Middle frontal gyrus (tissue), 1 donor: Measurements from ENCODE around the gene PRM2.

ENCODE experiments used
- DNase-seq: peaks from one replicate; pipeline ENCODE4 v3.0.0-alpha.2; 2015; ENCODE audit warnings: low spot score; ENCODE audit errors: extremely low spot score

The PRM2 gene

DNA sequence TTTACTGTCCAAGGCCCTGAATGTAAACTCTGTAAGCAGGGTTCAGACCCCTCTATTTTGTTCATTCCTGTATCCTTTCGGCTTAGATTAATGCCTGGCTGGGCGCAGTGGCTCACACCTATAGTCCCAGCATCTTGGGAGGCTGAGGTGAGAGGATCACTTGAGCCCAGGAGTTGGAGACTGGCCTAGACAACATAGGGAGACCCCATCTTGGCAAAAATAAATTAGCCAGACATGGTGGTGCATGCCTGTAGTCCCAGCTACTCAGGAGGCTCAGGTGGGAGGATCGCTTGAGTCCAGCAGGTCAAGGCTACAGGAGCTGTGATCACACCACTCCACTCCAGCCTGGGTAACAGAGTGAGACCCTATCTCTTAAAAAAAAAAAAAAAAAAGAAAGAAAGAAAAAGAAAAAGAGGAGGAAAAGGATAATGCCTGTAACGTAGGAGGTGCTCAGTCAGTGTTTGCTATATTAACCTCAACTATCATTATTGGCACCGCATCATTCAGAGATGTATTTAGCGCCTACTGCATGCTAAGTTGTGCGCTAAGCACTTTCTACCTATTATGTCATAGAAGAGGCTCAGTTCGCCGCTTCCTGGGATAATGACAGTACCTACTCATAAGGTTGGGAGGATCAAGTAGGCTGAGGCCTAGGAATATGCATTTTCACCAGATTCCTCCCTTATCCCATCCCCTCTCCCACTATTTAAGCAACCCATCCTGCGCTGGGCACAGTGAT lies 25.3 kb downstream of the PRM2 start:
- DNase-seq, result no peak

DNA sequence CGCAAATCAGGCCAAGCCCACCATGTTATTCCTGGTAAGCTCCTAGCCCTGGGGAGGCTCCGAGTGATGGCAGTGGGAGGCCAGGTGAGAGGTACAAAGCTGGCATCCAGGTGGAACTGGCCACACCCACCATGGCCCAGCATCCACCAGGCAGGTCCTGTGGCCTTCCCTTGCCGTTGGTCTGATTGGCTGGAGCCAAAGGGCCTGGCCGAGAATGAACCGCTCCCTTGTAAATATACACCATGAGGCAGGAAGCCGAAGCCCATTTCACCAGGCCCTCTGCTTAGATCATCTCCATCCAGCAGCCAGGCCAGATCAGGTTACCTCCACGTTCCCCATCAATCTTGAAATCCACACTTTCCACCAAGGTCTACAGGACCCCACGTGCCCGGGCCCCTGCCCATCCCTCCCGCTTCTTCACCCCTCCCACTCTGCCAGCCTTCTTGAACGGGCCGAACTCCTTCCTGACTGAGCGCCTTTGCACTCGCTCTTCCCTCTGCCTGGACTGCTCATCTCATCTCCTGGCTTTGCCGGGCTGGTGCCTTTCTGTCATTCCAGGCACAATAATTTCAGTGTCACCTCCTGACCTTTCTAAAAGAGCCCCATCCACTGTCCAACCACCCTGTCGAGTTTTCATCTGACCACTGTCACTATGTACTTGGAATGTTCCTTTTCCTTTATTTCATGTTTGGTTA lies 26.0 kb downstream of the PRM2 start:
- no peak for DNase-seq

DNA sequence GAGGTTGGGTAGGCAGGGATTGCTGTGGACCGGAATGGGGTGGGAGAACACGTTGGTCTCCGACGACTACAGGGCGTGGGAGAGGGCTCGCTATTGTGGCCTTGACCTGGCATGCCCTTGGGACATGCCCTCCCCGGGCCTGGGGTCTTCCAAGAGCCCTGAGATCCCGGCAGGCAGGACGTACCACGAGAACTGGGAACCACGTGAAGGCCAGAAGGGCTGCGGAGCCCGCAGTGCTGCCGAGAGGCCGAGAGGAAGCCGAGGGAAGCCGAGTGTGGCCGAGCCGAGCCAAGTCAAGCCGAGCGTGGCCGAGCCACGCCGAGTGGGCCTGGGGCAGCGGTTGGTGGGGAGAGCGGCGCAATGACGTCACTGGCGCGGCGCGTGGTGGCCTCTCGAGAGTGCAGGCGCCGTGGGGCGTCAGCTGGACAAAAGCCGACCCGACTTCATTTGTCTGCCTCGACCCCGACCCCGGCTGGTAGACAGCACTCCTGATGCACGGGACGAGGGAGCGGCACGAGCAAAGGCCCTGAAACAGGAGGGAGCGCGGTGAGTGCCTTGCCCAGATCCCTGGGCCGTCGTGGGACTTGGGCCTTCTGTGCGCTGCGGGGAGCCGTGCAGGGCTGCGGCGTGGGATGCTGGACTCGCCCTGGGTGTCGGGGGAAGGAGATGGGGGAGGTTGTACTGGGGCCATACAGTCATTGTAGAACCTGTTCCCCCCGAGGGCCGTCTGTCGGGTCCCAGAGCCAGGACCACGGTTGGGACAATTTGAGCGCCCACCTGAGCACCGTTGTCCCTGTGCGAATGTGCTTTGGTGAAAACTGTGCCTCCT lies 26.8 kb downstream of the PRM2 start:
- DNase-seq, result no peak

DNA sequence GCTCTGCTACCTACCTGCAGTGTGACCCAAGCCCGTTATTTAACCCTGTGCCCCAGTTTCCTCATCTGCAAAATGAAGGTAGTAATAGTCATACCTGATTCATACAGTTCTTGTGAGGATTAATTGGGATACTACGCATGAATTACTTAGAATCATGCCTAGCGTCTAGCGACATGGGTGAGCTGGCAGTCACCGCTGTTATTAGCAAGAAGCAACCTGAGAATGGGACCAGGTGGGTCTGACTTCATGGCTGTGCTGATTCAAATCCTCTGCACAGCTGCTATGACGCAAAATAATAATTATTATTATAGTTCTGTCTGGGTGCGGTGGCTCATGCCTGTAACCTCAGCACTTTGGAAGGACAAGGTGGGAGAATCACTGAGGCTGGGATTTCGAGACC lies 28.1 kb downstream of the PRM2 start:
- DNase-seq, result no peak

DNA sequence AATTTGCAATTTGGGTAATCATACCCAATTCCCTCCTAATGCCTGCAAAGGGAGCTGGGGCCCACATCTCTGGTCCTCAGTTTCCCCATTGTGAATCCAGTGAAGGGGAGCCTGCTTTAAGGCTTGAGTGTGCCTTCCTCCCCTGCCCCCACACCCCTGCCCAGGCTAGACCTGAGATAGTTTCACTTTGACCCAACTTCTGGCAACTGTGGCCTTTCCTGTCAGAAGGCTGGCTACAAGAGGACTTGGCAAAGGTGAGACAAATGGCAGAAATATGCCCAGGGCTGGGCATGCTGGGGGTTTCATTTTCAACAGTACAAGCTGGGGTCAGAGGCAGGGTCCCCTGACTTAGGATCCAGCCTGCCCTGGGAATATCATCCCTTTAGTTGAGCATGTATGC lies 30.3 kb downstream of the PRM2 start:
- no peak for DNase-seq

DNA sequence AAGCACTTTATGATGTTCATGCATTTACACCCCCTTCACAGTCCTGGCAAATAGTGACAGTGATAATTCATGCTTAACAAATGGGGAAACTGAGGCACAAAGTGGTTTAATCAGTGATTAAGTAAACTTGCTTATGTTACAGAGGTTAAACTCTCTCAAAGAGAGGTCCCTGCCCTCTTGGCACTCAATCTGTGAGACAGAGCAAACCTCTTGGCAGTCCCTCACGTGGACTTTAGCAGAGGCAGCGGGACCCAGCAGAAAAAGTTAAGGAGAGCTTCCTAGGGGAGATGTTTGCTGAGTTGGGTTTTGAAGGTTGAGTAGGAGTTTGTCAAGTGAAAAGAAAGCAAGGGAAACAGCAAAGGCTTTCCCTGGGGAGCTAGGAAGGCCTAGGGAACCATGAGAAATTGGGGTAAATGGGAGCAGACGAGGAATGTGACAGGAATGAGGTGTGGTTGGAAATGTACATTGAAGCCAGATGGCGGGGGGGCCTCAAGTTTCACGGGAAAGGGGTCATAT lies 31.0 kb downstream of the PRM2 start:
- no peak for DNase-seq

DNA sequence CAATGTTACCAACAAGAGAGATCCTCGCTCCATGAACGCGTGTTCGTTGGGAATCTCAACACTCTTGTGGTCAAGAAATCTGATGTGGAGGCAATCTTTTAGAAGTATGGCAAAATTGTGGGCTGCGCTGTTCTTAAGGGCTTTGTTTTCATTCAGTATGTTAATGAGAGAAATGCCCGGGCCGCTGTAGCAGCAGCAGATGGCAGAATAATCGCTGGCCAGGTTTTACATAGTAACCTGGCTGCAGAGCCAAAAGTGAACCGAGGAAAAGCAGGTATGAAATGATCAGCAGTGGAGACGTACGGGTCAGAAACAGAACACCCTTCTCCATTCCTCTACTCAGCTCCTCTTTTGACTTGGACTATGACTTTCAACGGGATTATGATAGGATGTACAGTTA lies 33.6 kb downstream of the PRM2 start:
- DNase-seq, result no peak

DNA sequence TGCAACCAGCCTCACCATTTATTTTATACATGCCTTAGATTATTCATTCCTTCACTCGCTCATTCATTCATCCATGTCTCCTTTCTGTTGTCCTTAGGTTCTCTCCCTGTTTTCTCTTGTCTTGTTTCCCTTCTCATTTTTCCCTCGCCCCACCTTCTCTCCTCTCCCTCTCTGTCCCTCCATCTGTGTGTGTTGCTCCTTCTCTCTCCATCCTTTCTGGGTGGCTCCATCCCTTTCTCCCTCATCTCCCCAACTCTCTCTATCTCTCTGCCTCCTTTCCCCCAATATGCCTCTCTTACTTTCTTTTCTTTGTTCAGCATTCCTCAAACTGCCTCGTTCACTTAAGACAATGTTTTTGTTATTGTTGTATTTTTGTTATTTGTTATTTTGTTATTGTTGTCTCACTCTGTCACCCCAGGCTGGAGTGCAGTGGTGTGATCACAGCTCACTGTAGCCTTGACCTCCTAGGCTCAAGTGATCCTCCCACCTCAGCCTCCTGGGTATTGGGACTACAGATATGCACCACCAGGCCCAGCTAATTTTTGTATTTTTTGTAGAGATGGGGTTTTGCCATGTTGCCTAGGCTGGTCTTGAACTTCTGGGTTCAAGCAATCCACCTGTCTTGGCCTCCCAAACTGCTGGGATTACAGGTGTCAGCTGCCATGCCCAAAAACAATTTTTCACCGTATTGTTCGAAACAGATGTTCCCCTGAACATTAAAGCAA lies 34.6 kb downstream of the PRM2 start:
- DNase-seq, result no peak

DNA sequence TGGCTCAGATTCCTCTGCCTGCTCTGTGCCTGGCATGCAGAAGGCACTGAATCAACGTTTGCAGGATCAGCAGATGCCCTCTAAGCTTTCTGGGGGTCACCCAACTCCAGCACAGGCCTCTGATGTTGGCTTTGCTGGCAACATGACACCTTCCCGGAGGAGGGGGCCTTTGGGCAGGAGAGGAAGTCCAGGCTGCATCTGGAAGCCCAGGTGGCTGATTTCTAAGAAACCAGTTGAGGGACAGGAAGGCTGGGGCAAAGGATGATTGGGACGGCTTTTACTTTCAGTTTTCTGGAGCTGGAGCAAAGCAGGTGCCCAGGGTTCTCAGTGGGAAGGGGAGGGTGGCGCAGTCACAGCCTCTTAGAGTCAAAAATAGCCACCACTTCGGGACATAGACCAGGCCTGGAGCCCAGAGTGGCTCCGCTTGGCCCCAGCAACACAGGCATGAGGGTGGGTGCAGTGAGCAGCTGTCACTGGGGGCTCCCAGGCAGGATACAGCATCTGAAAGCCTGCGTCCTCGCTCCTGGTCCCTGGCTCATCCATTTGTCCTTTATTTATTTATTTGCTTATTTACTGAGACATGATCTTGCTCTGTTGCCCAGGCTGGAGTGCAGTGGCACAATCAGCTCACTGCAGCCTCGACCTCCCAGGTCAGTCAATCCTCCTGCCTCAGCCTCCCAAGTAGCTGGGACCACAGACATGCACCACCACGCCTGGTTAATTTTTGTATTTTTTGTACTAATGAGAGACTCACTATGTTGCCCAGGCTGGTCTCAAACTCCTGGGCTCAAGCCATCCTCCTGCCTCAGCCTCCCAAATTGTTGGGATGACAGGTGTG lies 35.4 kb downstream of the PRM2 start:
- DNase-seq, result no peak

DNA sequence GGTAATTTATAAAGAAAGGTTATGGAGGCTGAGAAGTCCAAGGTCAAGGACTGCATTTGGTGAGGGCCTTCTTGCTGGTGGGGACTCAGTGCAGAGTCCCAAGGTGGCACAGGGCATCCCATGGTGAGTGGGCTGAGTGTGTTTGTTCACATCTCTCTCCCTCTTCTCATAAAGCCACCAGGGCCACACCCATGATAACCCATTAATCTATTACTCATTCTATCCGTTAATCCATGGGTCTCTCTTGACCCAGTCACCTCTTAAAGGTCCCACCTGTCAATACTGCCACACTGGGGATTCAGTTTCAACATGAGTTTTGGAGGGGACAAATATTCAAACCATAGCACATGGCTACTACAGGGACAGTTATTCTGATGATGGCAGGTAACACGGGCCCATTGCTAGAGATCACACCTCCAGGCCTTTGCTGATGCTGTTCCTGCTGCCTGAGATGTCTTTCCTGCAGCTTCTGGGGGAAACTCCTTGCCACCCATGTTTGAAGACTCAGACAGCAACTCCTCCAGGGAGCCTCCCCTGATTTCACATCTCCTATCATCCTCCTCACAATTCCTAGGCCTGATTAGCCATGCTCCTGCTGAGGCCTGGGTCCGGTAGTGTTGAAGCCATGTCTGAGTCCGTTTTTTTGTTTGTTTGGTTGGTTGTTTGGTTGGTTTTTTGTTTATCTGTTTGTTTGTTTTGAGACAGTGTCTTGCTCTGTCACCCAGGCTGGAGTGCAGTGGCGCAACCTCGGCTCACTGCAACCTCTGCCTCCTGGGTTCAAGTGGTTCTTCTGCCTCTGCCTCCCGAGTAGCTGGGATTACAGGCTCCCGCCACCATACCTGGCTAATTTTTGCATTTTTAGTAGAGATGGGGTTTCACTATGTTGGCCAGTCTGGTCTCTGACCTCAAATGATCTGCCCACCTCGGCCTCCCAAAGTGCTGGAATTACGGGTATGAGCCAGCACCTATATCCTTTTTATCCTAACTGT lies 36.3 kb downstream of the PRM2 start:
- no peak for DNase-seq

DNA sequence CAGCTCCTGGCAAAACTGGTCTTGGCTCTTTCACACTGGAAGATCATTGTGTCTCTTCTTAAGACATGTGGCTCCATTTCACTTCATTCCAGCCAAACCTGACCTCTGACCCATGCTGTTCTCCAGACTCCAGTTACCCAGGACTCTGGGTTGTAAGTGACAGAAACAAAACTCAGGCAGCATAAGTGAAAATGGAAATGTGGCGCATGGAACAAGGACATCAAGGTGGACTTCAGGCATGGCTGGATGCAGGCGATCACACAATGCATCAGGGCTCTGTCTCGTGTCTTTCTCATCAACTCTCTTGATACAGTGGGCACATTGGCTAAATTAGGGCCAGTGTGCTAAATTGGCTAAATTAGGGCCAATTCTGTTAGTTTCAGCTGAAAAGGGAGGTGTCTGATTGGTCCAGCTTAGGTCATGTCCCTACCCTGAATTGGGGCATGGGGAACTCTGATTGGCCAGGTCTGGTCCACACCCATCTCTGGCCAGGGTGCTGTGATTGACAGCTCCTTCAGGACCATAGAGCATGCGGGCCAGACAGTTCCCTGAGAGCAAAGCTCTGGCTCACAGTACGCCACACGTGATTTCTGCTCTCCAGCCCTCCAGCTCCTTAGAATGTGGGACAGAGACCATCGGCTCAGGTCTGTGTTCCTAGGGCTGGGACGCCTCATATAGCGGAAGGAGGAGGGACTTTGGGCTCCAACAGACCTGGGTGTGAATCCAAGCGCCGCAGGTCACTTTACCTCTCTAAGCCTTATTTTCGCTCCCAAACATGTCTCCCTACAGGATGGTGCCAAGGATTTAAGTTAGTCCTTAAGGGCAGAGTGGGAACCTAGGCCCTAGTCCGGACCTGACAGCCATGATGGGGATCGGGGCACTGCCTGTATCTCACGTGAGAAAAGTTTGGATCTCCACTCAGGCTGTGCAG lies 37.7 kb downstream of the PRM2 start:
- no peak for DNase-seq

DNA sequence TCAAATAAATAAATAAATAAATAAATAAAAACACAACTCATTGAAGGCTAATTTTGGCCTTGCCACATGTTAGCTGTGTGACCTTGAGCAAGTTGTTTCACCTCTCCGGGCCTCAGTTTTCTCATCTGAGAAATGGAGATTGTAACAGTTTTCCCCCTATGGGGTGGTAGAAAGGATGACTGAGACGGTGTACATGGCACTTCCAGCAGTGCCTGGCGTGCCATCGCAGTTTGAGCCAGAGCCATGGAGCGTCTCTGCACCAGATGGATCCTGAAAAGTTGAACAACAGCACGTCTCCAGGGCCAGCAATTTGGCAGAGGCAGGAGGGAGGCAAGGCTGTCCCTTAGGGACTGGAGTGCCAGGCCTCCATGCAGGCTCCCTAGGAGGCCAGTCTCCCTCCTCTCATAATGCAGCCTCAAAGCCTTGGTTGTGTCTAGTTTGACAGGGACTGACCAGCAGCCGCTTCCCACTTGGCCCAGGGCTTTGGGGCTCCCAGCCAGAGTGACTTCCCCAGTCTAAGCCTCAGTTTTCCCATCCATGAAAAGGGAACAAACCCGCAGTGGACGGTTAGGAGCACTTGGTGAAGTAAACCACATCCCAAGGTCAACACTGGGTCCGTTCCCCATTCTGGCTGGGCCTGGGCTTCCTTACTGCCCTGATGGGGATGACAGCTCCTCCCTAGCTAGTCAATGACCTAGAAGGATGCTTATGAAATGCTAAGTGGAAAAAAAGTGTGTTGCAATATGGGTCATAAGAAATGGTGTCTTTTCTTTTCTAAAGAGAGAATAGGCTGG lies 39.6 kb downstream of the PRM2 start:
- DNase-seq, result no peak

DNA sequence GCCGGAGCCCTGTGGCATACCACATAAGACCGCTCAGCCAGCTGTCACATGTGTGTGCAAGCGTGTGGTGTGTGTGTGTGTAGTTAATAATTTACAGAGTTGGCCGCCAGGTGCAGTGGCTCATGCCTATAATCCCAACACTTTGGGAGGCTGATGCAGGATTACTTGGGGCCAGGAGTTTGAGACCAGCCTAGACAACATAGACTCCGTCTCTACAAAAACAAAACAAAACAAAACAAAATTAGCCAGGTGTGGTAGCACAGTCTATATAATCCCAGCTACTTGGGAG lies 40.6 kb downstream of the PRM2 start:
- no peak for DNase-seq

DNA sequence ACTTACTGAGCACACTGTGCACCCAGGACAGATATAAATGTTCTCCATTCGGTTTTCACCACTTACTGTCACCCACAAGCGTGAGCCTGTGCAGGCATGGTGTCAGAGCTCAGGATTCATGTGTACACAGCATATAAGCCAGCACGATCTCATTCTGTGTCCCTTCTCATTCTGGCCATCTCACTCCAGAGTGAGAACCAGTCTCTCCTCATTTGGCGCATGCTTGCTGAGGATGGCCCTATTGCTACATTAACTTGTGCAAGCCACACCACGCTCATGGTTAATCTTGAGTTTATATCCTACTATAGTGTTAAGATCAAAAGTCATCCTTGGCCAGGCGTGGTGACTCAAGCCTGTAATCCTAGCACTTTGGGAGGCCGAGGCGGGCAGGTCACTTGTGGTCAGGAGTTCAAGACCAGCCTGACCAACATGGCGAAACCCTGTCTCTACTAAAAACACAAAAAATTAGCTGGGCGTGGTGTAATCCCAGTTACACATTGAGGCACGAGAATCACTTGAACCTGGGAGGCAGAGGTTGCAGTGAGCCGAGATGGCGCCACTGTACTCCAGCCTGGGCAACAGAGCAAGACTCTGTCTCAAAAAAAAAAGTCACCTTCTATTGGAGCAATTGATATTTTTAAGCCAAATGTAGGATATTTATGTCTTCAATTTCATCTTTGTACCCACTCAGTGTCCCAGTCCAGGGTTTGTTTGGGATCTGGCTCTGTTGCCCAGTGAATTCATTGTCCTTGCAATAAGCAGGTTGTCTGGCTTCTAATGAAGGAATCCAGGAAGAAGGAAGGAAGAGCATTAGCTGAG lies 41.2 kb downstream of the PRM2 start:
- DNase-seq, result no peak

DNA sequence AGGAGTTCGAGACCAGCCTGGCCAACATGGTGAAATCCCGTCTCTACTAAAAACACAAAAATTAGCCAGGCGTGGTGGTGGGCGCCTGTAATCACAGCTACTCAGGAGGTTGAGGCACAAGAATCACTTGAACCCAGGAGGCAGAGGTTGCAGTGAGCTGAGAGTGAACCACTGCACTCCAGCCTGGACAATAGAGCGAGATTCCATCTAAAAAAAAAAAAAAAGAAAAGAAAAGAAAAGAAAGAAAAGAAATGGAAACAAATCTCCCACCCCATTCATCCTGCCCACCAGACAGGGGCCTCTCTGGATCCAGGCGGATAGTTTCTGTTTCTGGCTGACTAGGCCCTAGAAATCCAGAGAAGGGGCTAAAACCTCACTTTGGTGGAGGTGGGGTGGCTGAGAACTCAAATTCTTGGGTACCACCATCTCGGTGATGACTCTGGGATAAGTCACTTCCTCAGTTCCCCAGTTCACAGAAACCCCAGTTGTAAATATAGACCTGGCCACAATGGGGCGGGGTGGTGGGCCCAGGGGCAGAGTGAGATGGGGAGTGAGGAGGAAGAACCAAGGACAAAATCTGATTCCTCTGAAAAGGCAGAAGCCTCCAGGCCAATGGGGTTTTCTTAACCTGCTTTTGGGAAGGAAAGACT lies 42.4 kb downstream of the PRM2 start:
- DNase-seq, result no peak
